Progenitor cell of endocrine pancreas (in vitro differentiated cells): Measurements from ENCODE around the gene BPIFB3. TPM values are rescaled to one million over a fixed set of nuclear protein-coding genes. Genes with fewer than 3 reads are reported as not detected.

Experiments used
- DNase-seq: peaks from one replicate; pipeline ENCODE4 v3.0.0; 2021; ENCODE audit warnings: low spot score; ENCODE audit not compliant: unreplicated experiment
- H3K27ac Mint-ChIP-seq: 2 replicates; pipeline ENCODE4 v1.8.0; 2021; ENCODE audit warnings: mild to moderate bottlenecking, moderate library complexity, mixed read lengths
- H3K27me3 Mint-ChIP-seq: 2 replicates; pipeline ENCODE4 v1.8.0; 2021; ENCODE audit warnings: mixed read lengths
- H3K36me3 Mint-ChIP-seq: 2 replicates; pipeline ENCODE4 v1.8.0; 2022; ENCODE audit warnings: mixed read lengths; ENCODE audit not compliant: insufficient read depth
- H3K4me1 Mint-ChIP-seq: 2 replicates; pipeline ENCODE4 v1.8.0; 2021; ENCODE audit warnings: low read depth, mixed read lengths
- H3K4me3 Mint-ChIP-seq: 2 replicates; pipeline ENCODE4 v1.8.0; 2021; ENCODE audit warnings: low read depth, mild to moderate bottlenecking, moderate library complexity, mixed read lengths
- H3K9me3 Mint-ChIP-seq: 2 replicates; pipeline ENCODE4 v1.8.0; 2021; ENCODE audit warnings: low read depth, mixed read lengths
- total RNA-seq: library from RNA; stranded (reverse); gene quantifications from 2 replicates; pipeline ENCODE4 v1.2.1, GENCODE V29; 2021
- TF ChIP-seq, protein P1 (sequence below): fragments of 200-600 bp; sonication (generic); IDR thresholded peaks from one replicate; pipeline ENCODE4 v1.5.0; 2021; ENCODE audit warnings: antibody characterized with exemption, mild to moderate bottlenecking; ENCODE audit not compliant: unreplicated experiment

The BPIFB3 gene
- total RNA-seq, 1 donor from 2014 or later = not detected

DNA sequence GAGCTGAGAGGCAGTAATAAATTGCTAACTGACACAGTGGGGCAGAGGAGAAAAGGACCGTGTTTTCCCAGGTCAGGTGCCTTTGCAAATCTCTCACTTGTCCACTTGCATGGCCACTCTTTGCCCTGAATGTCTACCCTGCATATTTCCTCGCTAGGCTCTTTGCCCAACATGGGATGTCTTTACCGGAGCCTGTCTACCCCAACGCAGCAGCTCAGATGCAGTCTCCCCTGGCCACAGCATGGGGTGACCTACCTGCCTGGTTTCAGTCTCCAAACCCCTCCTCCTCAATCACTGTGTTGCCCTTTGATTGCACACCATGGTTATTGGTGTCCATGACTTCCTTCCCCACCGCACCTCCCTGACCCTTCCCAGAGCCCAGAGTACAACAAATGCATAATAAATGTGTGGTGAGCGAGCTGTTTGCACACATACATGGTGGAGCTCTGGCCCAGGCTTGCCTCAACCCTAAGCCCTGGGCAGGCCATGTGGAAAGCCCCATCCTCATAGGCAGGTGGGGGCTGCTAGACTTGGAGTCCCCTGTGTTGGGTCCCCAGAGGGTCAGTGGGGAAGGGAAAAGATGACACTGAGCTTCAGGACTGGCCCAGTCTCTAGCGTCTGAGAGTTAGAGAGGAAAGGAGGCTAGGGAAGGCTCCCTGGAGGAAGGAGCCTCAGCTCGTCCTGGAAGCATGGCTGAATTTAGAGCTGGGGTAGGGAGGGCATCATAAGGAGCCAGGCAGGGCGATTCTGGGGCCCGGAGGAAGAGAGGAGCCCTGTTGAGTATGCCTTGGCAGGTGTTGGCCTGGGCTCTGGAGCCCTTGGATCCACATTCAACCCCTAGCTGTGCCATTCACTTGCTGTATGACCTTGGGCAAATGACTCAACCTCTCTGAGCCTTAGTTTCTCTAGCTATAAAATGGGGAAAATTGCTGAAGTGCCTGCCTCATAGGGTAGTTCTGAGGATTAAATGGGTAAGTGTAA, 26.6 kb upstream of the BPIFB3 start:
- no peaks in the 10 kb centered on the region for H3K27me3 Mint-ChIP-seq
- TF ChIP-seq, protein P1, sequence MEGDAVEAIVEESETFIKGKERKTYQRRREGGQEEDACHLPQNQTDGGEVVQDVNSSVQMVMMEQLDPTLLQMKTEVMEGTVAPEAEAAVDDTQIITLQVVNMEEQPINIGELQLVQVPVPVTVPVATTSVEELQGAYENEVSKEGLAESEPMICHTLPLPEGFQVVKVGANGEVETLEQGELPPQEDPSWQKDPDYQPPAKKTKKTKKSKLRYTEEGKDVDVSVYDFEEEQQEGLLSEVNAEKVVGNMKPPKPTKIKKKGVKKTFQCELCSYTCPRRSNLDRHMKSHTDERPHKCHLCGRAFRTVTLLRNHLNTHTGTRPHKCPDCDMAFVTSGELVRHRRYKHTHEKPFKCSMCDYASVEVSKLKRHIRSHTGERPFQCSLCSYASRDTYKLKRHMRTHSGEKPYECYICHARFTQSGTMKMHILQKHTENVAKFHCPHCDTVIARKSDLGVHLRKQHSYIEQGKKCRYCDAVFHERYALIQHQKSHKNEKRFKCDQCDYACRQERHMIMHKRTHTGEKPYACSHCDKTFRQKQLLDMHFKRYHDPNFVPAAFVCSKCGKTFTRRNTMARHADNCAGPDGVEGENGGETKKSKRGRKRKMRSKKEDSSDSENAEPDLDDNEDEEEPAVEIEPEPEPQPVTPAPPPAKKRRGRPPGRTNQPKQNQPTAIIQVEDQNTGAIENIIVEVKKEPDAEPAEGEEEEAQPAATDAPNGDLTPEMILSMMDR = no peak
- no peak overlapping the region for H3K4me3 Mint-ChIP-seq
- no peaks in the 10 kb centered on the region for H3K4me1 Mint-ChIP-seq
- no peaks in the 10 kb centered on the region for H3K9me3 Mint-ChIP-seq
- no peaks in the 10 kb centered on the region for H3K36me3 Mint-ChIP-seq
- H3K27ac Mint-ChIP-seq = no peak overlapping the region
- DNase-seq = no peak

DNA sequence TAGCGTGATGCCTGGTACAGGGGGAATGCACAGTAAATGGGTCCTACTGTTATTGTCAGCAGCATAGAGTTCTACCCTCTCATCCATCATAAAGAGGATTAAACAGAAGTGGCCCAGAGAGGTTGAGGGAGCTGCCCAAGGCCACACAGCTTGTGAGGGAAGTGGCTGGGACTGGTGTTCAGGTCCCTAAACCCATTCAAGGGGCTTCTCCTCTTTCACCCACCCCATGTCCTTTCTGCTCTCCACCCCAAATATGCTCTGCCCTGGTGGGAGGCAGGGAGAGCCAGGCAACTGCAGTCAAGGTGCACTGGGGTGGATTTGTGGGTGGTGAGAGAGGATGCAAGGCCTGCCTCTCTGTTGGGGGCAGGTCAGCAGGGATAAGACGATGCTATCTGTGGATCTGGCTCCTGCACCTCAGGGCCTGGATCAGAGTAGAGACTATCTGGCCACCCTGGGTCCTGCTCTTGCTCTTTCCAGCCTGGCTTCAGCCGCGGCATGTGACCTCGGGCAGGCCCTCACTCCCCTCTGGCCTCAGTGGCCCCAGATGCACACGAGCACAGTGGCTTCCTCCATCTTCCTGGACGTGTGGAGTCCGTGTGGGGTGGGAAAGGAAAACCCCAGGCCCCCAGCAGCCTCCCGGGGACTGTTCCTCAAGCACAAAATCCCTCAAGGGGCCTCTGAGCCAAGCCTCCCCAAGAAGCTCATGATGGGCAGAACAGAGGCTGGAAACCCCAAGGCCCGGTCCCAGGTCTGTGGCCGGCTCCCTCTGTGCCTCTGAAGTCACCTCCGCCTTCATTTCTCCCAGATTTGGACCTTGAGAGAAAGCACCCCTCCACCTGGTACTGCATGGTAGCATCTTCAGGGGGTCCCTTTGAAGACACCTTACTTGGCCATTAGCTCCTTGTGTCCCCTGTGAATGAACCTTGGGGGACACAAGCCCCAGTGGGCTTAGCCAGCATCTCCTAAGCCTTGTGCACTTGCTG, 25.6 kb upstream of the BPIFB3 start:
- TF ChIP-seq, protein P1 = no peak
- no peaks in the 10 kb centered on the region for H3K9me3 Mint-ChIP-seq
- H3K4me3 Mint-ChIP-seq = no peak overlapping the region

DNA sequence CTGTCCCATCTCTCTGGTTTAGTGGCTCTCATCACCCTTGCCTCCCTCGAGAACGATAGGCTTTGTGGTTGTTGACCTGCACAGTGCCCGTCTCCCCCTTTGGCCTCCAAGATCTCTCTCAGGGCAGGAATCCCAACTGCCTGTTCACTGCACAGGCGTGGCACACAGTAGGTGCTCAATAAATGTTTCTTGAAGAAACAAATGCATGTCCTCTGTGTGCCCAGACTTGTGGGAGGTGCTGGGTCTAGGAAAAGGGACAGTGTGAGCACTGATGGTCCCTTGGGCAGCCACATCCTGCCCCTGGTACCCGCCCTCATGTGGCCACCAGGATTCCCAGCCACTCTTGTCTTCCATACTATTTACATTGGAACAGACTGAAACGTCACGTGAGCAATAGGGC, 24.8 kb upstream of the BPIFB3 start:
- no peaks in the 10 kb centered on the region for H3K36me3 Mint-ChIP-seq
- no peaks in the 10 kb centered on the region for H3K9me3 Mint-ChIP-seq
- no peak for DNase-seq
- H3K27ac Mint-ChIP-seq = no peak overlapping the region
- TF ChIP-seq, protein P1 = no peak
- peaks cover 10% of the 10 kb centered on the region for H3K27me3 Mint-ChIP-seq
- H3K4me1 Mint-ChIP-seq = no peaks in the 10 kb centered on the region
- H3K4me3 Mint-ChIP-seq = no peak overlapping the region

More for the DNA sequence above, 25.6 kb upstream of the BPIFB3 start:
- Mint-ChIP-seq H3K27ac (no peak overlapping the region), H3K4me1 (no peaks in the 10 kb centered on the region), H3K27me3 (peaks cover 7% of the 10 kb centered on the region), H3K36me3 (no peaks in the 10 kb centered on the region)
- no peak for DNase-seq

DNA sequence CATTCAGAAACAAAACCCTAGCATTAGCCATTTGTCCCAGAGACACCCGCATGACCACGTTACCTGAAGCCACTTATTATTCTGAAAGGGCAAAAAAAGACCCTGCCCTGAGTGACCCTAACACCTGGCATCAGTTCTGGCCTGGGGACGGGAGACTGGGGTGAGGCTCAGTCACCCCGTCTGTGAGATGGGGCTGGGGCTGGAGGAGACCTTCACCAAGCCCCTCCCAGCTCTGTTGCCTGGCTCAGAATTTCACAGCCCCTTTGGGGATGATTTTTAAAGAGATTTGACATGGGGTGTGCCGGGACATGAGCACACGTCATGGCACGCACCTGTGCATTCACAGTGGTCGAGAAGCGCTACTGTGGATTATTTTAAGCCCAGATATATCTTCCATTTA, 23.6 kb upstream of the BPIFB3 start:
- H3K27ac Mint-ChIP-seq = no peak overlapping the region

More for the DNA sequence above, 23.6 kb upstream of the BPIFB3 start:
- H3K9me3 Mint-ChIP-seq = no peaks in the 10 kb centered on the region
- H3K4me1 Mint-ChIP-seq = no peaks in the 10 kb centered on the region
- no peak overlapping the region for H3K4me3 Mint-ChIP-seq
- TF ChIP-seq, protein P1 = no peak
- no peaks in the 10 kb centered on the region for H3K36me3 Mint-ChIP-seq
- DNase-seq = no peak
- H3K27me3 Mint-ChIP-seq = peaks cover 13% of the 10 kb centered on the region
